Peyer's patch (tissue), 4 donors: ENCODE data around the gene KPNA6. TPM values are rescaled to one million over a fixed set of nuclear protein-coding genes. Genes with fewer than 3 reads are reported as not detected.
"Not testable (repeated sequence)": the region's sequence is repeated elsewhere in the genome, so short reads cannot be mapped to it uniquely, and the experiment has no call there.

Experiments
- DNase-seq, 3 donors: peaks; one replicate each; pipeline ENCODE4 v3.0.0-alpha.2; 2017 to 2019
- H3K27ac ChIP-seq, 4 donors: fragments of 200-600 bp; sonication (generic); one replicate each; pipeline ENCODE4 v1.5.1; 2016 to 2019
- H3K27me3 ChIP-seq, 2 donors: fragments of 200-600 bp; sonication (generic); one replicate each; pipeline ENCODE4 v1.5.1; 2019
- H3K36me3 ChIP-seq, 3 donors: fragments of 200-600 bp; sonication (generic); one replicate each; pipeline ENCODE4 v1.5.1; 2016 to 2019
- H3K4me1 ChIP-seq, 4 donors: fragments of 200-600 bp; sonication (generic); one replicate each; pipeline ENCODE4 v1.5.1; 2016 to 2019
- H3K4me3 ChIP-seq, 4 donors: fragments of 200-600 bp; sonication (generic); 1 replicate in 3 of 4; 2 replicates in 1 of 4; pipeline ENCODE4 v1.5.1; 2016 to 2019; ENCODE audit warnings: mild to moderate bottlenecking in 1 of 4
- H3K9me3 ChIP-seq, 4 donors: fragments of 200-600 bp; sonication (generic); one replicate each; pipeline ENCODE4 v1.5.1; 2016 to 2019; ENCODE audit warnings: mild to moderate bottlenecking in 1 of 4
- POLR2A ChIP-seq, 2 donors: fragments of 450-650 bp; IDR thresholded peaks; one replicate each; pipeline ENCODE4 v1.5.1; 2017; ENCODE audit warnings: antibody characterized with exemption in 2 of 2, mild to moderate bottlenecking in 2 of 2, moderate library complexity in 2 of 2
- total RNA-seq, 4 donors: library from RNA; depleted of rRNA; stranded (reverse); fragments of >200 nt; gene quantifications; one replicate each; pipeline ENCODE4 v1.1.0, GENCODE V29; 2016
- TF ChIP-seq, protein P1 (sequence below), 6 experiments: fragments of 450-650 bp in 4 of 6; fragments of 200-600 bp in 2 of 6; sonication (generic) in 1 of 6; IDR thresholded peaks; one replicate each; pipeline ENCODE4 v1.5.1; 2017 to 2019; ENCODE audit warnings: antibody characterized with exemption in 6 of 6, mild to moderate bottlenecking in 3 of 6, moderate library complexity in 1 of 6

KPNA6 gene
- 10 to 100 TPM; 24.8 to 29.8 (median 25.6) TPM for total RNA-seq

DNA sequence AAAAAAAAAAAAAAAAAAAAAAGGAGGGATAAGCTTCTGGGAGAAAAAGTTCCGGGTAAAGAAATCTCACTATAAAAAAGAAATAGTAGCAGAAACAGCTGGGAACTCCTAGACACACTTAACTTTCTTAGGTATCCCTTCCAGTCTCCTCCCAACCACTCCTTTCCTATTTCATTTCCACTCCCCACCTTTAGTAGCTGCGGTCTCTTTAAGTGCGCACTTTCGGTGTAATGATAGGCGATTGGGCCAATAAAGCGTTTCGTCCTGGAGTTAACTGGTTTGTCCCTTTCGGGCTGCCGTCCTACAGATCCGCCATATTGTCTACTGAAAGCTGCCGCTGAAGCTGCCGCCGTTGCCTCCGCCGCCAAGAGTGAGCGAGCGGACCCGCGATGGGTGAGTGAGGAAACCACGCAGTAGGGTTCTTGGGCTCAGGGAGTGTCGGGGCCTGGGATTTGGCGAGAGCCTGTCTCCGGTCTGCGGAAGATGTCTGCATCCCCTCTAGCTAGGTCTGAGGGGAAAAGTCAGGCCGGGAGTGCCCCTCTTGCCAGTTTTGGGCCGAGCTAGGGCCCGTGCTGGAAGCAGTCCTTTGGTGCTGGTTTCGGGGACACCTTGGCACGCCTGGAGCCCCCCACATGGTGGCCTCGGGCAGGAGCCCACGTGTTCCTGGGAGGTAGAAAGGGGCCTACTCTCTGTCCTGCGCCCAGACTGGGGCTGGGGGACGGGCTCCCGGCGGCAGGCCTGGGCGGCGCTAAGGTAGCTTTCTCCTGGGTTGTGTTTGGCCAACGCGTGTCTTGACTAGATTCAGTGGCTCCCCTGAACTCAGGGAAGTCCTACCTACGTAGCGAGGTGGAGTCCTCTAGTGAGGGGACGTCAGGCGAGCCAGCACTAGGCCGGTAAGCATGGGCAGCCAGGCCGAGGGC lies at the start of gene KPNA6:
Gene KPNA6, plus strand, starts transcription at position 315 of the 920 bp plus-strand sequence. Its CDS starts 75 bp downstream, at position 390.
- H3K4me3 ChIP-seq = peak within 1 kb of the TSS; percentile 78 to 99 (median 92)
- peaks cover 0 to 33% (median 17%) of the 10 kb centered on the region in 4 donors for H3K4me1 ChIP-seq
- H3K36me3 ChIP-seq = no peaks in the 10 kb centered on the region
- H3K27ac ChIP-seq = peak within 1 kb of the TSS; percentile 85 to 96 (median 90)
- H3K9me3 ChIP-seq = no peaks in the 10 kb centered on the region
- TF ChIP-seq POLR2A (IDR thresholded peaks at IDR 0.05) = no peak
- TF ChIP-seq, protein P1, sequence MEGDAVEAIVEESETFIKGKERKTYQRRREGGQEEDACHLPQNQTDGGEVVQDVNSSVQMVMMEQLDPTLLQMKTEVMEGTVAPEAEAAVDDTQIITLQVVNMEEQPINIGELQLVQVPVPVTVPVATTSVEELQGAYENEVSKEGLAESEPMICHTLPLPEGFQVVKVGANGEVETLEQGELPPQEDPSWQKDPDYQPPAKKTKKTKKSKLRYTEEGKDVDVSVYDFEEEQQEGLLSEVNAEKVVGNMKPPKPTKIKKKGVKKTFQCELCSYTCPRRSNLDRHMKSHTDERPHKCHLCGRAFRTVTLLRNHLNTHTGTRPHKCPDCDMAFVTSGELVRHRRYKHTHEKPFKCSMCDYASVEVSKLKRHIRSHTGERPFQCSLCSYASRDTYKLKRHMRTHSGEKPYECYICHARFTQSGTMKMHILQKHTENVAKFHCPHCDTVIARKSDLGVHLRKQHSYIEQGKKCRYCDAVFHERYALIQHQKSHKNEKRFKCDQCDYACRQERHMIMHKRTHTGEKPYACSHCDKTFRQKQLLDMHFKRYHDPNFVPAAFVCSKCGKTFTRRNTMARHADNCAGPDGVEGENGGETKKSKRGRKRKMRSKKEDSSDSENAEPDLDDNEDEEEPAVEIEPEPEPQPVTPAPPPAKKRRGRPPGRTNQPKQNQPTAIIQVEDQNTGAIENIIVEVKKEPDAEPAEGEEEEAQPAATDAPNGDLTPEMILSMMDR (IDR thresholded peaks at IDR 0.05) = peak in 3 of 6 experiments; percentile 10 to 23 (median 12)
- DNase-seq = peak; percentile 83 to 96 (median 88)
- H3K27me3 ChIP-seq = no peaks in the 10 kb centered on the region

DNA sequence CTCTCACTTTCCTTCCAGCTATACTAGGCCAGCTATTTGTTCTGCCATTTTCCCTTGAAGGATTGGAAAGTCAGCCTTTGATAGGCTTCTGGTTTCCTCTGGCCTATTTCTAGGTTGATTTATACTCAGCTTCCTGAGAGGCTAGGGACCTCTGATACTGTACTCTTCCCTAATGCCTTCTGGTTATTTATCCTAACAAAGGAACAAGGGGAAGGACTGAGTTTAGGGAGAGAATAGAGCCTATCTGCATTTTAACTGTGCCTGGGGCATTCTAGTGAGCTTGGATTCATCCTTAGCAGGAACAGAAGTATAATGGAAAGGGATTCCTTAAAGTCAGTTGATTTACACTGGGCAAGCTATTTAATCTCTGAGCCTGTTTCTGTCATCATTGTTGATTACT lies 46.9 kb upstream of the KPNA6 start:
- H3K36me3 ChIP-seq = peaks cover 0 to 42% (median 0%) of the 10 kb centered on the region in 3 donors
- TF ChIP-seq, protein P1 (IDR thresholded peaks at IDR 0.05) = no peak
- TF ChIP-seq POLR2A (IDR thresholded peaks at IDR 0.05) = no peak

DNA sequence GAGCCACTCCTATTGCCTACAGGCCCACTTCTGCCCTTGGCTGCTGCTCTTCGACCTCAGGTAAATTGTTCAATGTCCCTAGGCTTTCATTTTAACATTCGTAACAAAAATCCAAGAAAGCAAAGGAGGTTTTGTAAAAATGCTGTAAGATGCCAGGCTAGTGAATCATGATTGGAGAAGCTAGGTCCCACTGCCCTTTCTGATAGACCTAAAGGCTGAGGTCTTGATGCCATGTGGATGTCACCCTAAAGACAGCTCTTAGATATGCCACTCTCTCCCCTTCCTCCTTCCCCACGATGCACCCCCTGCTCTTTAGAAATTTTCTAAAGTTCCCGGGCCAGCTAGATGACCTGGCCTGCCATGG lies 45.0 kb upstream of the KPNA6 start:
- Histone ChIP-seq H3K36me3 (peaks cover 0 to 34% (median 0%) of the 10 kb centered on the region in 3 donors), H3K9me3 (no peaks in the 10 kb centered on the region), H3K4me1 (peaks cover 0 to 28% (median 6%) of the 10 kb centered on the region in 4 donors), H3K4me3 (no peak overlapping the region), H3K27ac (peak overlapping the region in 3 of 4 donors; percentile 9 to 28 (median 21)), H3K27me3 (no peaks in the 10 kb centered on the region)
- no peak for DNase-seq
- TF ChIP-seq, protein P1 (IDR thresholded peaks at IDR 0.05) = no peak
- no peak for TF ChIP-seq POLR2A (IDR thresholded peaks at IDR 0.05)

More for the DNA sequence above, 46.9 kb upstream of the KPNA6 start:
- Histone ChIP-seq H3K4me1 (peaks cover 0 to 15% (median 0%) of the 10 kb centered on the region in 4 donors), H3K4me3 (no peak overlapping the region), H3K9me3 (no peaks in the 10 kb centered on the region), H3K27ac (no peak overlapping the region), H3K27me3 (no peaks in the 10 kb centered on the region)
- DNase-seq = no peak

DNA sequence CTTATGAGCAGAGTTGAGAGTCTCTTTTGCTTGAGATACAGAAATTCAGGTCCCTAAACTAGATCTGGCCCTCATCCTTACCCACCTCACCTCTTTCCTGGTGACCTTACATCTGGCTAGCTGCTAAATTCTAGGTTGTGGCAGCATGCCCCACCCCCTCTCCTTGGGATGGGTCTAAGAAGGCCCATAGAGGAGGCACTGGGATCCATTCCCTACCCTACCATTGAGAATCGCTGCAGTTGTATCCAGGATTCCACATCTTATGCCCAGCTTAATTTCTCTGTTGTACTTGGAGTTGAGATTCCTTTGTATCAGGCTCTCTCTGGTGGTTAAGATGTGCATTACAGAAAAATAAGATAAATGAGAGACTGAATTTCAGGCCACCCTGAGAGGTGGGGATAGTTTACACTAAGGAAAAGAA lies 44.6 kb upstream of the KPNA6 start:
- Histone ChIP-seq H3K27me3 (no peaks in the 10 kb centered on the region), H3K36me3 (peaks cover 0 to 30% (median 0%) of the 10 kb centered on the region in 3 donors), H3K9me3 (no peaks in the 10 kb centered on the region), H3K4me3 (no peak overlapping the region), H3K27ac (peak overlapping the region in 3 of 4 donors; percentile 9 to 28 (median 21)), H3K4me1 (peaks cover 0 to 28% (median 6%) of the 10 kb centered on the region in 4 donors)
- TF ChIP-seq, protein P1 (IDR thresholded peaks at IDR 0.05) = peak; percentile 41 to 74 (median 72)
- no peak for TF ChIP-seq POLR2A (IDR thresholded peaks at IDR 0.05)
- peak in 1 of 3 donors; percentile 21 for DNase-seq

DNA sequence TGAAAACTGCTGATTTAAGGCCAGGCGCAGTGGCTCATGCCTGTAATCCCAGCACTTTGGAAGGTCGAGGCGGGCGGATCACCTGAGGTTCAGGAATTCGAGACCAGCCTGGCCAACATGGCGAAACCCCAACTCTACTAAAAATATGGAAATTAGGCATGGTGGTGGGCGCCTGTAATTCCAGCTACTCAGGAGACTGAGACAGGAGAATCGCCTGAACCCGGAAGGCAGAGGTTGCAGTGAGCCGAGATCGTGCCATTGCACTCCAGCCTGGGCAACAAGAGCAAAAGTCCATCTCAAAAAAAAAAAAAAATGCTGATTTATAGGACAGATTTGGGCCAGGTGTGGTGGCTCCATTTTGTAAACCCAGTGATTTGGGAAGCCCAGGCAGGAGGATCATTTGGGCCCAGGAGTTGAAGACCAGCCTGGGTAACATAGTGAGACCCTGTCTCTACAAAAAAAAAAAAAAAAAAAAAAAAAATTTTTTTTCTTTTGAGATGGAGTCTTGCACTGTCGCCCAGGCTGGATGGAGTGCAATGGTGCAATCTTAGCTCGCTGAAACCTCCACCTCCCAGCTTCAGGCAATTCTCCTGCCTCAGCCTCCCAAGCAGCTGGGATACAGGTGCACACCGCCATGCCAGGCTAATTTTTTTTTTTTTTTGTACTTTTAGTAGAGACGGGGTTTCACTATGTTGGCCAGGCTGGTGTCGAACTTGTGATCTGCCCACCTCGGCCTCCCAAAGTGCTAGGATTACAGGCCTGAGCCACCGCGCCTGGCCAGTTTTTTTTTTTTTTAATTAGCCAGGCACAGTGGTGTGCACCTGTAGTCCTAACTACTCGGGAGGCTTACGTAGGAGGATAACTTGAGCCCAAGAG lies 42.0 kb upstream of the KPNA6 start:
- Histone ChIP-seq H3K4me1 (peaks cover 0 to 28% (median 6%) of the 10 kb centered on the region in 4 donors), H3K27ac (peak overlapping the region in 1 of 4 donors; percentile 10)
- H3K4me3 ChIP-seq, H3K9me3 ChIP-seq, H3K27me3 ChIP-seq, H3K36me3 ChIP-seq: not testable (repeated sequence)
- DNase-seq = peak in 1 of 3 donors; percentile 39
